Lung (tissue), 4 donors: ENCODE measurements around the gene NPFFR2. TPM values are rescaled to one million over a fixed set of nuclear protein-coding genes. Genes with fewer than 3 reads are reported as not detected.

ENCODE experiments used
- polyA plus RNA-seq, 2 donors: library from polyadenylated mRNA; stranded (reverse); fragments of 200-250 nt; gene quantifications; one replicate each; pipeline ENCODE4 v1.2.1, GENCODE V29; 2013
- total RNA-seq, 2 donors: library from RNA; depleted of rRNA in 1 of 2; stranded (reverse); fragments of >200 nt in 1 of 2; gene quantifications; one replicate each; pipeline ENCODE4 v1.2.1, GENCODE V29; 2014 to 2021
- donor health status: Bipolar disorder and iron deficiency.
- donor health status: healthy.
- donor health status: DM: yes; HTN: yes; CAD: no.

The NPFFR2 gene
- total and polyA plus RNA-seq, 4 donors: not detected

Other genes starting within 250 kb of the NPFFR2 start
- 1 to 10 TPM in 1 of 2 donors, not detected in 1; 2.1 TPM for gene GC, start 247.9 kb upstream of the NPFFR2 start, total RNA-seq
- gene GC, start 247.9 kb upstream of the NPFFR2 start, polyA plus RNA-seq: under 1 TPM in 1 of 2 donors, not detected in 1; 0.08 TPM